HCT116 (cell line): Measurements from ENCODE around the gene LEPR. TPM values are rescaled to one million over a fixed set of nuclear protein-coding genes. Genes with fewer than 3 reads are reported as not detected.
A peak's percentile ranks its signal among the peaks of the same experiment; 100 is the strongest.

Source experiments
- ATAC-seq: fragments of 200-7000 bp; cut with Tn5 transposase; 2 replicates; pipeline ENCODE4 v1.9.1; 2020; ENCODE audit warnings: mild to moderate bottlenecking, moderate library complexity
- BruUV-seq: library from RNA; stranded (reverse); fragments of 400-500 nt; replicated peaks from 2 replicates; lab custom pipeline; 2021; lab: Mats Ljungman, UMichigan
- CTCF ChIA-PET: fragments of 300-600 bp; sonication (Branson Sonifier 250); formaldehyde crosslinking; loops from one replicate; lab custom pipeline; 2021; ENCODE audit warnings: antibody characterized with exemption; lab: Charles Lee
- POLR2A ChIA-PET: fragments of 300-600, 350-600 bp; sonication (Branson Sonifier 250); formaldehyde crosslinking; loops from one replicate; lab custom pipeline; 2021; ENCODE audit warnings: antibody characterized with exemption; lab: Charles Lee
- RAD21 ChIA-PET, 2 experiments: fragments of 300-600 bp; sonication (Branson Sonifier 250); formaldehyde crosslinking; loops; one replicate each; lab custom pipeline; 2023; ENCODE audit warnings: low total read pairs in 2 of 2; ENCODE audit not compliant: uncharacterized antibody in 2 of 2, unreplicated experiment in 2 of 2, low non-redundant PET in 1 of 2; lab: Charles Lee
- DNase-seq: peaks from one replicate; pipeline ENCODE4 v3.0.0-alpha.2; 2010; ENCODE audit warnings: low read depth, low spot score
- H2AFZ ChIP-seq: fragments of 200-600 bp; shearing (Covaris generic), sonication (generic); 2 replicates; pipeline ENCODE4 v1.6.1; 2017; ENCODE audit warnings: low read depth, mixed run types, mixed read lengths, antibody characterized with exemption, low read length; ENCODE audit not compliant: poor library complexity, severe bottlenecking
- H3K27ac ChIP-seq: 2 replicates; pipeline ENCODE4 v1.5.1; 2012; ENCODE audit warnings: low read depth, low read length
- H3K27me3 ChIP-seq: fragments of 200-600 bp; sonication (generic); 2 replicates; pipeline ENCODE4 v1.6.1; 2016; ENCODE audit warnings: mixed run types, low read length, mixed read lengths; ENCODE audit not compliant: insufficient read depth
- H3K36me3 ChIP-seq, 2 experiments: fragments of 200-500 bp in 1 of 2; fragments of 200-600 bp in 1 of 2; sonication (Bioruptor generic) in 1 of 2; sonication (generic) in 1 of 2; 2 replicates each; pipeline versions ENCODE4 v1.5.1 to v1.6.1; 2014 to 2016; ENCODE audit warnings: low read length in 2 of 2, inconsistent platforms in 1 of 2, mixed read lengths in 1 of 2, mixed run types in 1 of 2; ENCODE audit not compliant: insufficient read depth in 2 of 2, control insufficient read depth in 1 of 2
- H3K4me1 ChIP-seq, 2 experiments: fragments of 200-600 bp in 1 of 2; sonication (generic) in 1 of 2; 2 replicates each; pipeline versions ENCODE4 v1.5.1 to v1.6.1; 2012 to 2017; ENCODE audit warnings: low read length in 2 of 2, inconsistent platforms in 1 of 2, mild to moderate bottlenecking in 1 of 2, mixed read lengths in 1 of 2, mixed run types in 1 of 2, moderate library complexity in 1 of 2; ENCODE audit not compliant: insufficient read depth in 2 of 2, control insufficient read depth in 1 of 2
- H3K4me2 ChIP-seq: fragments of 200-600 bp; sonication (generic); 2 replicates; pipeline ENCODE4 v1.6.1; 2017; ENCODE audit warnings: mixed run types, low read length, mixed read lengths
- H3K4me3 ChIP-seq, 2 experiments: fragments of 200-600 bp in 1 of 2; sonication (generic) in 1 of 2; replicated peaks in 1 of 2; 2 replicates each; pipeline ENCODE4 v1.5.1; 2011 to 2016; ENCODE audit warnings: low read length in 2 of 2, control low read depth in 1 of 2, low read depth in 1 of 2, mild to moderate bottlenecking in 1 of 2, mixed read lengths in 1 of 2, mixed run types in 1 of 2
- H3K79me2 ChIP-seq: fragments of 200-600 bp; sonication (generic); 2 replicates; pipeline ENCODE4 v1.6.1; 2017; ENCODE audit warnings: mild to moderate bottlenecking, mixed run types, low read length, moderate library complexity, mixed read lengths; ENCODE audit not compliant: insufficient read depth
- H3K9ac ChIP-seq: fragments of 200-600 bp; sonication (generic); 2 replicates; pipeline ENCODE4 v1.6.1; 2016; ENCODE audit warnings: low read length, mixed read lengths
- H3K9me2 ChIP-seq: fragments of 200-600 bp; sonication (generic), shearing (Covaris generic); 2 replicates; pipeline ENCODE4 v1.6.1; 2017; ENCODE audit warnings: mixed run types, mild to moderate bottlenecking, moderate library complexity; ENCODE audit not compliant: insufficient read depth
- H3K9me3 ChIP-seq, 2 experiments: fragments of 200-500 bp in 1 of 2; fragments of 200-600 bp in 1 of 2; sonication (Bioruptor generic) in 1 of 2; sonication (generic) in 1 of 2; 2 replicates each; pipeline ENCODE4 v1.6.1; 2014 to 2017; ENCODE audit warnings: low read length in 2 of 2, mixed read lengths in 2 of 2, inconsistent platforms in 1 of 2, low read depth in 1 of 2, mild to moderate bottlenecking in 1 of 2, mixed run types in 1 of 2, moderate library complexity in 1 of 2; ENCODE audit not compliant: control insufficient read depth in 1 of 2, insufficient read depth in 1 of 2
- H4K20me1 ChIP-seq: fragments of 200-600 bp; sonication (generic), shearing (Covaris generic); 2 replicates; pipeline ENCODE4 v1.6.1; 2017; ENCODE audit warnings: mixed run types, mild to moderate bottlenecking, moderate library complexity; ENCODE audit not compliant: insufficient read depth
- ATF3 ChIP-seq: IDR thresholded peaks from 2 replicates; pipeline ENCODE4 v1.6.1; 2012
- CTCF ChIP-seq, 3 experiments: fragments of 200-600 bp in 1 of 3; sonication (generic) in 1 of 3; IDR thresholded peaks in 2 of 3; conservative IDR thresholded peaks in 1 of 3; 2 replicates each; pipeline ENCODE4 v1.5.1; 2012 to 2017; ENCODE audit warnings: low read depth in 2 of 3, low read length in 2 of 3, antibody characterized with exemption in 1 of 3, borderline replicate concordance in 1 of 3, control low read depth in 1 of 3, mild to moderate bottlenecking in 1 of 3, mixed read lengths in 1 of 3, mixed run types in 1 of 3, moderate library complexity in 1 of 3; ENCODE audit not compliant: insufficient read depth in 1 of 3
- EGR1 ChIP-seq: IDR thresholded peaks from 2 replicates; pipeline ENCODE4 v1.6.1; 2012; ENCODE audit warnings: low read depth
- EZH2 ChIP-seq: fragments of 200-600 bp; sonication (generic); IDR thresholded peaks from 2 replicates; pipeline ENCODE4 v1.6.1; 2017; ENCODE audit warnings: antibody characterized with exemption, mixed run types
- EZH2phosphoT487 ChIP-seq: fragments of 200-600 bp; IDR thresholded peaks from 2 replicates; pipeline ENCODE4 v1.6.1; 2018; ENCODE audit warnings: antibody characterized with exemption, borderline replicate concordance
- JUND ChIP-seq: IDR thresholded peaks from 2 replicates; pipeline ENCODE4 v1.6.1; 2012
- REST ChIP-seq: IDR thresholded peaks from 2 replicates; pipeline ENCODE4 v1.6.1; 2012; ENCODE audit warnings: low read depth
- SIN3A ChIP-seq: IDR thresholded peaks from 2 replicates; pipeline ENCODE4 v1.6.1; 2012; ENCODE audit warnings: low read depth
- TCF7L2 ChIP-seq: IDR thresholded peaks from 2 replicates; pipeline ENCODE4 v1.7.0; 2011; ENCODE audit warnings: borderline replicate concordance, inconsistent platforms; ENCODE audit not compliant: insufficient read depth, insufficient read length; ENCODE audit errors: extremely low read depth
- ZBTB33 ChIP-seq: IDR thresholded peaks from 2 replicates; pipeline ENCODE4 v1.6.1; 2011; ENCODE audit warnings: mild to moderate bottlenecking, low read length, moderate library complexity; ENCODE audit not compliant: insufficient replicate concordance; ENCODE audit errors: extremely low read depth
- ZNF274 ChIP-seq: fragments of 200-500 bp; sonication (Bioruptor generic); IDR thresholded peaks from 2 replicates; pipeline ENCODE4 v1.6.1; 2014; ENCODE audit warnings: mild to moderate bottlenecking, low read depth, low read length, inconsistent platforms
- intact Hi-C: fragments of 100-400 bp; cut with micrococcal nuclease; formaldehyde crosslinking; loops from 2 replicates; pipeline ENCODE4 v1.10.0; 2022
- total RNA-seq: library from RNA; stranded (reverse); gene quantifications from one replicate; pipeline ENCODE4 v1.2.1, GENCODE V29; 2021; ENCODE audit not compliant: unreplicated experiment

Gene LEPR
- total RNA-seq, 1 experiment from 2014 or later: 6.0 TPM

GRCh38 chr1:65434255-65434654 is 13.8 kb downstream of the LEPR start:
- intact Hi-C loops: no loop called here
- Histone ChIP-seq H3K4me1 (peaks cover 0 to 11% of the 10 kb centered on the region in 2 experiments; a peak in 2 of 4 replicates), H3K9me3 (no peaks in the 10 kb centered on the region), H3K79me2 (no peaks in the 10 kb centered on the region), H2AFZ (no peak overlapping the region), H3K27me3 (no peaks in the 10 kb centered on the region), H3K9me2 (no peaks in the 10 kb centered on the region), H3K9ac (no peak overlapping the region), H3K4me2 (no peak overlapping the region), H3K27ac (no peak overlapping the region), H3K36me3 (no peaks in the 10 kb centered on the region; a peak in 1 of 4 replicates), H4K20me1 (no peaks in the 10 kb centered on the region), H3K4me3 (no peak overlapping the region)
- ChIA-PET RAD21 (no interaction called here), CTCF (no interaction called here), POLR2A (no interaction called here)
- DNase-seq (no peak), ATAC-seq (no peak)
- TF ChIP-seq ATF3 (no peak), CTCF (IDR thresholded peaks at IDR 0.05 in 2 of 3, conservative IDR thresholded peaks at IDR 0.05 in 1 of 3; ENCODE audit: borderline replicate concordance in 1 of 3, insufficient read depth in 1 of 3, low read depth in 2 of 3, low read length in 2 of 3) (peak in 1 of 3 experiments; percentile 33; a peak in 2 of 6 replicates), JUND (no peak)
- BruUV-seq: no TSS peak

GRCh38 chr1:65434760-65435159 is 14.3 kb downstream of the LEPR start:
- no peaks in the 10 kb centered on the region; a peak in 1 of 4 replicates for H3K36me3 ChIP-seq
- no peak overlapping the region for H3K4me3 ChIP-seq
- ATAC-seq (no peak), DNase-seq (no peak)
- H3K79me2 ChIP-seq: no peaks in the 10 kb centered on the region
- no peaks in the 10 kb centered on the region for H3K9me2 ChIP-seq
- ChIA-PET POLR2A (no interaction called here), CTCF (no interaction called here), RAD21 (no interaction called here)
- intact Hi-C loops: no loop called here
- peaks cover 0 to 6% of the 10 kb centered on the region in 2 experiments; a peak in 2 of 4 replicates for H3K4me1 ChIP-seq
- no peaks in the 10 kb centered on the region for H4K20me1 ChIP-seq
- no peaks in the 10 kb centered on the region for H3K27me3 ChIP-seq
- H3K27ac ChIP-seq: no peak overlapping the region
- H3K9me3 ChIP-seq: no peaks in the 10 kb centered on the region
- no peak overlapping the region for H3K9ac ChIP-seq
- H2AFZ ChIP-seq: no peak overlapping the region
- no peak overlapping the region for H3K4me2 ChIP-seq
- no TSS peak for BruUV-seq
- TF ChIP-seq ZBTB33: no peak
- no peak for TF ChIP-seq EGR1
- TF ChIP-seq TCF7L2: no peak
- no peak for TF ChIP-seq EZH2phosphoT487
- TF ChIP-seq SIN3A: no peak
- TF ChIP-seq ZNF274: no peak
- no peak for TF ChIP-seq EZH2
- no peak for TF ChIP-seq REST
